ENCODE measurements around the gene SPAG16. TPM values are rescaled to one million over a fixed set of nuclear protein-coding genes. Genes with fewer than 3 reads are reported as not detected.

The SPAG16 gene
- total RNA-seq, 2 donors from 2014 or later, result 15.5 to 22.8 TPM

GRCh38 chr2:214169281-214169680, 885.0 kb downstream of the SPAG16 start:
- intact Hi-C loops (cut with DNase I), result no loop called here
- WGBS, 2 donors, result 68 to 77% methylated on average over 5 of the region's 5 CpGs
- DNase-seq (no peak), ATAC-seq (no peak)
- no peaks in the 10 kb centered on the region for H3K36me3 ChIP-seq (replicated peaks in 1 of 2; ENCODE audit: insufficient read depth in 1 of 2, low read depth in 2 of 2)
- TF ChIP-seq POLR2A (IDR thresholded peaks at IDR 0.05) (no peak), CTCF (IDR thresholded peaks at IDR 0.05) (no peak)
- H3K4me3 ChIP-seq, result no peak overlapping the region
- no peaks in the 10 kb centered on the region for H3K4me1 ChIP-seq
- H3K9me3 ChIP-seq, result no peaks in the 10 kb centered on the region
- H3K27me3 ChIP-seq, result no peaks in the 10 kb centered on the region
- no peak overlapping the region for H3K27ac ChIP-seq

GRCh38 chr2:214169736-214170135, 885.5 kb downstream of the SPAG16 start:
- H3K4me1 ChIP-seq, result no peaks in the 10 kb centered on the region
- H3K36me3 ChIP-seq (replicated peaks in 1 of 2; ENCODE audit: insufficient read depth in 1 of 2, low read depth in 2 of 2), result no peaks in the 10 kb centered on the region
- WGBS, 2 donors, result 45% methylated on average over 2 of the region's 2 CpGs
- H3K9me3 ChIP-seq, result no peaks in the 10 kb centered on the region
- H3K4me3 ChIP-seq, result no peak overlapping the region
- H3K27me3 ChIP-seq, result no peaks in the 10 kb centered on the region
- DNase-seq (no peak), ATAC-seq (no peak)
- TF ChIP-seq CTCF (IDR thresholded peaks at IDR 0.05) (no peak), POLR2A (IDR thresholded peaks at IDR 0.05) (no peak)
- no peak overlapping the region for H3K27ac ChIP-seq
- intact Hi-C loops (cut with DNase I), result no loop called here

GRCh38 chr2:214174563-214174962, 890.3 kb downstream of the SPAG16 start:
- no peak for ATAC-seq
- H3K27me3 ChIP-seq, result no peaks in the 10 kb centered on the region
- H3K4me1 ChIP-seq, result no peaks in the 10 kb centered on the region
- H3K36me3 ChIP-seq (replicated peaks in 1 of 2; ENCODE audit: insufficient read depth in 1 of 2, low read depth in 2 of 2), result no peaks in the 10 kb centered on the region
- 11 to 22% methylated on average over 1 of the region's 1 CpG for WGBS, 2 donors
- no peak for DNase-seq
- H3K27ac ChIP-seq, result no peak overlapping the region
- intact Hi-C loops (cut with DNase I), result no loop called here
- TF ChIP-seq POLR2A (IDR thresholded peaks at IDR 0.05) (no peak), CTCF (IDR thresholded peaks at IDR 0.05) (no peak)
- H3K4me3 ChIP-seq, result no peak overlapping the region
- H3K9me3 ChIP-seq, result no peaks in the 10 kb centered on the region

- Histone ChIP-seq H3K27me3 (no peaks in the 10 kb centered on the region), H3K27ac (no peak overlapping the region), H3K4me1 (no peaks in the 10 kb centered on the region), H3K4me3 (no peak overlapping the region), H3K36me3 (replicated peaks in 1 of 2; ENCODE audit: insufficient read depth in 1 of 2, low read depth in 2 of 2) (no peaks in the 10 kb centered on the region), H3K9me3 (no peaks in the 10 kb centered on the region)
- intact Hi-C loops (cut with DNase I), result no loop called here
- 75 to 87% methylated on average over 1 of the region's 1 CpG for WGBS, 2 donors
- TF ChIP-seq POLR2A (IDR thresholded peaks at IDR 0.05) (no peak), CTCF (IDR thresholded peaks at IDR 0.05) (no peak)
- DNase-seq, result no peak
- no peak for ATAC-seq
Observed at GRCh38 chr2:214180071-214180470, 895.8 kb downstream of the SPAG16 start.

- Histone ChIP-seq H3K27ac (no peak overlapping the region), H3K4me1 (no peaks in the 10 kb centered on the region), H3K27me3 (no peaks in the 10 kb centered on the region), H3K4me3 (no peak overlapping the region), H3K36me3 (replicated peaks in 1 of 2; ENCODE audit: insufficient read depth in 1 of 2, low read depth in 2 of 2) (no peaks in the 10 kb centered on the region), H3K9me3 (no peaks in the 10 kb centered on the region)
- intact Hi-C loops (cut with DNase I), result no loop called here
- TF ChIP-seq CTCF (IDR thresholded peaks at IDR 0.05) (no peak), POLR2A (IDR thresholded peaks at IDR 0.05) (no peak)
- no peak for DNase-seq
- 54 to 64% methylated on average over 3 of the region's 3 CpGs for WGBS, 2 donors
- ATAC-seq, result no peak
Observed at GRCh38 chr2:214180686-214181085, 896.4 kb downstream of the SPAG16 start.

Data from body of pancreas (tissue), 4 donors.